NCI-H1105 treated with DMSO at 0.1 percent for 48 hours (cell line): ENCODE data around the gene ATG14.
"Not testable (repeated sequence)": the region's sequence is repeated elsewhere in the genome, so short reads cannot be mapped to it uniquely, and the experiment has no call there.

Experiments used
- DNase-seq: peaks from one replicate; lab custom pipeline; 2025; lab: John Stamatoyannopoulos, UW

ATG14 gene

GRCh38 chr14:55433880-55434804, 22.5 kb upstream of the ATG14 start:
- DNase-seq: no peak

- no peak for DNase-seq
These were observed 21.0 kb upstream of the ATG14 start for GRCh38 chr14:55432628-55433027.

DNA sequence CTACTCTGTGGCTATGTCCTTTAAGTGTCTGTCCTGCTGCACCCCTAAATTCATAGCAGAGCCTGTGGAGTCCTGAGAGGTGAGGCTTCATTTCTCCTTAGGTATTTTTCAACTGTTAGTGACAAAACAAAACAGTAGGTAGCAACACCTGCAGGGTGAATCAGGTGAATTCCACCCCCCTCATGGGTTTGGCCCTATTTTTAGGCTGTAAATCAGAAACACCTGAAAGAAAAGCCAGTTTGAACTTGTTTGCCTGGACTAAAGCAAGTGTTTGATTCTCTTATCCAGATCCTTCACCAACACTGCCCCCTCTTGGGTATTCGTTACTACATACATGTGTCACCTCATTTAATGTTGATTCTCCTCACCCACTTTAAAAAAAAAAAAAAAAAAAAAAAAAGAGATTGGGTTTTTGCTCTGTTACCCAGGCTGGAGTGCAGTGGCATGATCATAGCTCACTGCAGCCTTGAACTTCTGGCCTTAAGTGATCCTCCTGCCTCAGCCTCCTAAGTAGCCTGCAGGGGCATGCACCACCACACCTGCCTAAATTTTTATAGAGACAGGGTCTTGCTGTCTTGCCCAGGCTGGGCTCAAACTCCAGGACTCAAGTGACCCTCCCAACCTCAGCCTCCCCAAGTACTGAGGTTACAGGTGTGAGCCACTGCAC, 18.5 kb upstream of the ATG14 start:
- peak; percentile 67 for DNase-seq

DNA sequence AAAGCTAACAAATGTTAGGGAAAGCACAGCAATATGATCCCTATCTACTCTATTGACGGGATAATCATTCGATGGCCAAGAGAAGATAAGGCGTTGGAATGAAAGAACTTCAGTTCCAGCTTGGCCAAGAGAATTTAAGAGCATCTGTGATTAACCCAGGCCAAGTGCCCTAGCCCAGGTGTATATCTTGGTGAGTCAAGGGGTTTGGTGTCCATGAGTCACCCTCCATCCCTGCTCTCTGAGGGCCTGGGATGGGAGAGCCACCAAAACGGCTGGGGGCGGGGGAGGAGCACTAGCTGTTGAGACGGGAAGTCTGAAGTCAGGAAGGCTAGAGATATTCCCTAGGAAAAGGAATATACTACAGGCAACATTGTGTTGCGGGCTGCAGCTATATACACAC, 15.8 kb upstream of the ATG14 start:
- no peak for DNase-seq

DNA sequence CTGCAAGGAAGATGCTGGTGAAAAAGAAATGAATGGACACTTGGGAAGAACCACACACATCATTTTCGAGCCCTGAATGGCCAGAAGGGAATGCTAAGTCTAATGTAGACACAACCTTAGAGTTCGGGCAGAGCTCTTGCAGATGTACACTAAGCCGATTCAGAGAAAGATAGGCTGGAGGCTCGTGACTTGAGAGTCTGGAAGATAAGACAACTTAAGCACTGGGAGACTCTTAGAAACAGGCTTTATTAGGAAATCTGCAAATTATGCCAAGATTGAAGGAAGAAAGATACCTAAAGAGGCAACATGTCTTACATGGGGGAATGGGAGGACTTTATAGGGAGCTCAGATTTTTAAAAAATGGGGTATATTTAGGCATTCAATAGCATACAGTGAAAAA, 15.3 kb upstream of the ATG14 start:
- no peak for DNase-seq

DNA sequence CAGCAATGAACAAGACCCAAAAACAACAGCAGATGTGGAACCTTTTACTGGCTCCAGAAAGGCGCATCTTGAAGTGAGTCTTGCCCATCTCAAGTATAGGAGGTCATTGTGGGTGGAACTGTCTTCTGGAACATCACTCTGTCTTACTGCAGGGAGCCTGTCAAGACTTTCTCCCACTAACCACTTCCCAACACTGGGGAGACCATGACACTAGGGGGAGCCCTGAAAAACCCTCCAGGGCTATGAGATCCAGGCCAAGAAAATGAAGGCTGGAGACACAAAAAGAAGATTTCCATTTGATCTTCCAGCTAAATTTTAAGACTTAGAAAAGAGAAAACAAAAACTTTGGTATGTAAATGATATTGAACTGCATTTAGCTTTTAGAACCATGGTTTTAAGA, 13.5 kb upstream of the ATG14 start:
- no peak for DNase-seq

GRCh38 chr14:55423969-55424368, 12.3 kb upstream of the ATG14 start:
- no peak for DNase-seq

DNA sequence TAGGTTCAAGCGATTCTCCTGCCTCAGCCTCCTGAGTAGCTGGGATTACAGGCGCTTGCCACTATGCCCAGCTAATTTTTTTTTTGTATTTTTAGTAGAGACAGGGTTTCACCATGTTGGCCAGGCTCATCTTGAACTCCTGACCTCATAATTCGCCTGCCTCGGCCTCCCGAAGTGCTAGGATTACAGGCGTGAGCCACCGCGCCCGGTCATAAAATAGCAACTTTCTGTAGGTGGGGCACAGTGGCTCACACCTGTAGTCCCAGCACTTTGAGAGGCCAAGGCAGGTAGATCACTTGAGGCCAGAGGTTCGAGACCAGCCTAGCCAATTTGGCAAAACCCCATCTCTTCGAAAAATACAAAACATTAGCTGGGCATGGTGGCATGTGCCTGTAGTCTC, 10.7 kb upstream of the ATG14 start:
- not testable (repeated sequence) for DNase-seq

GRCh38 chr14:55419663-55420062, 8.0 kb upstream of the ATG14 start:
- no peak for DNase-seq

- no peak for DNase-seq
These were observed 6.8 kb upstream of the ATG14 start for GRCh38 chr14:55418411-55418810.

- DNase-seq: no peak
These were observed 6.3 kb upstream of the ATG14 start for GRCh38 chr14:55417955-55418354.

GRCh38 chr14:55416866-55417265, 5.2 kb upstream of the ATG14 start:
- DNase-seq: no peak

- DNase-seq: no peak
These were observed 2.9 kb upstream of the ATG14 start for GRCh38 chr14:55414551-55414950.

- DNase-seq: no peak
These were observed 1.0 kb upstream of the ATG14 start for GRCh38 chr14:55412676-55413075.

DNA sequence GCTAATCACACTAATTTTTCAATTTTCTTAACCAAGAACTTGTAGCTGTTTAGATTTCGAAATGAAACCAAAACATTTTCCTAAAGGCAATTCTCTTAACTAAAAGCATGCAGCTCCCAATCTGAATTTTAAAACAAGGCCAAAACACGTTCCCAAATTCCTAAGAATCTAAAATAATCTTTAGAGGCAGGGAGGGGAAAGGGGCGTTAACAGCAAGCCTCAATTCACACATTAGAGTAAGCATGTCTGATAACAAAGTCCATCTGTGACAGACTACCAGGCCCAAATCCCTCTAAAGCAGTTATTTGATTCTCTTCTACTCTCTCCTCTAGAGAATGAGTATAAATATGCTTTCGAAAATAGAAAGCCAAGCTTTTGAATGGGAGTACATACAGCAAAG, 754 bp downstream of the ATG14 start:
- no peak for DNase-seq

GRCh38 chr14:55404173-55404854, 7.3 kb downstream of the ATG14 start:
- no peak for DNase-seq

DNA sequence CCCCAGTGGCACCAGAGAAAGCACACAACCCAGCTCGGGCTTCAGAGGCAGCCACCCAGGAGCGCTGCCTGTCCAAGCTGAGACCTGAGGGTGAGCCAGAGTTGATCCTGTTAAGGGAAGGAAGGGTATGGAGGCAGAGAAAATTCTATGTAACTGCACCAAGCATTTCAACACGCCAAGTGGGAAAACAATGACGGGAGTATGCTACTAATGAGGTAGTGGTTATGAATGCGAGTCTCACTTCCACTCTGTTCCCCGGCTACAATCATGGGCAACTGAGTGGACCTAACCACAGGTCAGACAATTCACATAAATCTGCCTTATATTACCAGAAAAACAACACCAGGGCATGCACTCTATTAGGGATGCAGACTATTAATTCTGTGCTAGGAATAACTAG, 9.9 kb downstream of the ATG14 start:
- no peak for DNase-seq

DNA sequence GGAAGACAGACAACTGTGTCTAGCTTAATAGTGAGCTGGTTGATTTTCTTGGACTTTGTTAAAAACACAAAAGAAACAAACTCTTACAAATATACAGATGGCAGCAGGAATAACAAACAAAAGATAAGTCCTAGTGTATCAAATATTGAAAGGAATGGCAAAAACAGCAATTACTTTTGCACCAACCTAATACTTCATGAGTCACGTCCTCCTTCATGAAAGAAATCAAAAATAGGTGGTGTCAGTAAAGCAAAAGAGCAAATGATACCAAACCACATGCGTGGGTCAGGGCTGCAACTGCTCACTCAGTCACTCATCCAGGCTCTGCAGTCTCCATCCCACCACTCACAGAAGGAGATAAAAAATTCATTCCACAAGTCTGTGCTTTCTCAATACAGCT, 11.8 kb downstream of the ATG14 start:
- no peak for DNase-seq

DNA sequence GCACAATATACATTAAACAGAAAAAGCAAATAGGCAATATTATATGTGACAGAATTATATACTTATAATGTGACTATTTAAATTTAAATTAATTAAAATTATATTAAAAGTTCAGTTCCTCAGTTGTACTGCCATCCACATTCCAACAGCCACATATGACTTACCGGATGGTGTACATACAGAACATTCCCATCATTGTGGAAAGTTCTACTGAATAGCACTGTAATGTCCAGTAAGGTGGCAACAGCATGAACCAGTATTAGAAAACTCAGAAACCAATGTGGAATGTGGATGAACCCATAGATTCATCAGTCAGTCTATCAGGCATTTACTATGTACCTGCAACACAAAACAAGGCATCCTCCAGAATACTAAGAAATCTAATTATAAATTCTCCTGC, 12.4 kb downstream of the ATG14 start:
- DNase-seq: no peak

GRCh38 chr14:55398679-55399078, 13.0 kb downstream of the ATG14 start:
- DNase-seq: no peak

GRCh38 chr14:55389330-55389729, 22.3 kb downstream of the ATG14 start:
- DNase-seq: no peak

- no peak for DNase-seq
These were observed 23.5 kb downstream of the ATG14 start for GRCh38 chr14:55388160-55388559.

DNA sequence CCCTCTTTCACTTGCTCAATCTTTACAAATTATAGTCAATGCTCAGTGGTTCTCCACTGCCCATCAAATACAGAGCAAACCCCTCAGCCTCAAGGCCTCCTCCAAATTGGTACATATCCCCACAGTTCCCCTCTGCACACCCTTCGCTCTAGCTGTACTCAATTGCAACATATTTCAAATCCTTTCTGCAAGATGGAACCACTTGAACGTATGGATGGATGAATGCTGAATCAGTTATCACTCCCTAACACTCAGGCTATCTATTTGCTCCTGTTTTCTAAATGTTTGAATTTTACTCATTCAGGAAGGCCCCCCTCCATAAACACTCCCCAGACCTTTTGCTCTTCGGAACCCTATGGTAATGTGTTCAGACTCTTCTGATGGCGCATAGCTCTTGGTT, 24.5 kb downstream of the ATG14 start:
- no peak for DNase-seq
